GM19023 (cell line): ENCODE measurements around the gene ITK.

ENCODE experiments used
- ATAC-seq: cut with Tn5 transposase; IDR thresholded peaks from one replicate; pipeline ENCODE4 v1.9.1; 2021; ENCODE audit warnings: mild to moderate bottlenecking, moderate library complexity; ENCODE audit not compliant: unreplicated experiment

The ITK gene

GRCh38 chr5:157278319-157279037 is 97.8 kb downstream of the ITK start:
- no peak for ATAC-seq

- ATAC-seq = no peak
These were observed 99.1 kb downstream of the ITK start for GRCh38 chr5:157279605-157280239.

- no peak for ATAC-seq
These were observed 100.3 kb downstream of the ITK start for GRCh38 chr5:157280927-157281326.

GRCh38 chr5:157282150-157282549 is 101.5 kb downstream of the ITK start:
- ATAC-seq = no peak

GRCh38 chr5:157283434-157283833 is 102.8 kb downstream of the ITK start:
- peak; percentile 98 for ATAC-seq

- no peak for ATAC-seq
These were observed 104.0 kb downstream of the ITK start for GRCh38 chr5:157284458-157285212.

- no peak for ATAC-seq
These were observed 104.8 kb downstream of the ITK start for GRCh38 chr5:157285310-157286035.

- no peak for ATAC-seq
These were observed 106.1 kb downstream of the ITK start for GRCh38 chr5:157286761-157287211.

- no peak for ATAC-seq
These were observed 107.9 kb downstream of the ITK start for GRCh38 chr5:157288405-157289163.

- ATAC-seq = no peak
These were observed 108.7 kb downstream of the ITK start for GRCh38 chr5:157289164-157289819.

- no peak for ATAC-seq
These were observed 109.7 kb downstream of the ITK start for GRCh38 chr5:157290156-157290980.

GRCh38 chr5:157290981-157291711 is 110.5 kb downstream of the ITK start:
- ATAC-seq = peak; percentile 81

GRCh38 chr5:157292599-157292998 is 112.0 kb downstream of the ITK start:
- ATAC-seq = no peak

- no peak for ATAC-seq
These were observed 113.9 kb downstream of the ITK start for GRCh38 chr5:157294407-157295091.

- no peak for ATAC-seq
These were observed 114.6 kb downstream of the ITK start for GRCh38 chr5:157295247-157295646.

GRCh38 chr5:157300564-157300963 is 119.9 kb downstream of the ITK start:
- ATAC-seq = no peak

GRCh38 chr5:157301066-157301465 is 120.4 kb downstream of the ITK start:
- ATAC-seq = no peak

GRCh38 chr5:157303023-157303422 is 122.4 kb downstream of the ITK start:
- no peak for ATAC-seq
